ENCODE data around the gene ARHGAP6. TPM values are rescaled to one million over a fixed set of nuclear protein-coding genes. Genes with fewer than 3 reads are reported as not detected.

ARHGAP6 gene
- total and polyA plus RNA-seq, 2 donors (not counting 3 experiments of a cell fraction or from before 2014, with no cell fraction given): 0.69 to 0.83 TPM

- Histone ChIP-seq H3K9ac (replicated peaks; ENCODE audit: extremely low read depth, insufficient read depth, low read length) (no peak overlapping the region), H2AFZ (ENCODE audit: low read depth, low read length) (no peak overlapping the region), H3K36me3 (ENCODE audit: control insufficient read depth in 2 of 2, extremely low read depth in 1 of 2, insufficient read depth in 2 of 2, low read length in 2 of 2) (no peaks in the 10 kb centered on the region), H3K4me3 (replicated peaks in 1 of 3; ENCODE audit: insufficient read depth in 1 of 3, low read depth in 1 of 3, low read length in 3 of 3) (no peak overlapping the region), H4K20me1 (replicated peaks; ENCODE audit: control insufficient read depth, extremely low read depth, insufficient read depth, low read length) (no peaks in the 10 kb centered on the region), H3K27ac (ENCODE audit: insufficient read depth, low read depth, low read length) (no peak overlapping the region), H3K27me3 (ENCODE audit: control insufficient read depth in 2 of 2, insufficient read depth in 2 of 2, low read length in 2 of 2) (no peaks in the 10 kb centered on the region), H3K9me1 (replicated peaks; ENCODE audit: control insufficient read depth, extremely low read depth, insufficient read depth, low read length) (no peaks in the 10 kb centered on the region), H3K9me3 (replicated peaks; ENCODE audit: control insufficient read depth, insufficient read depth, low read length) (no peaks in the 10 kb centered on the region), H3K4me1 (ENCODE audit: control insufficient read depth, extremely low read depth, insufficient read depth, low read length) (no peaks in the 10 kb centered on the region), H3K79me2 (ENCODE audit: control insufficient read depth, insufficient read depth, low read length) (no peaks in the 10 kb centered on the region), H3K4me2 (ENCODE audit: insufficient read depth, low read length) (no peak overlapping the region)
- BruUV-seq (replicated peaks): no TSS peak
- FAIRE-seq: no peak
- TF ChIP-seq POLR2A (IDR thresholded peaks at IDR 0.05; ENCODE audit: low read depth, low read length) (no peak), JUN (IDR thresholded peaks at IDR 0.05; ENCODE audit: borderline replicate concordance, insufficient read depth, insufficient read length, low read depth) (no peak), EZH2 (IDR thresholded peaks at IDR 0.05; ENCODE audit: borderline replicate concordance, low read depth, low read length, severe bottlenecking) (no peak), MYC (IDR thresholded peaks at IDR 0.05; ENCODE audit: low read depth, low read length) (no peak), GATA2 (IDR thresholded peaks at IDR 0.05; ENCODE audit: insufficient read depth, insufficient read length, low read depth, low read length) (no peak), POLR2AphosphoS5 (IDR thresholded peaks at IDR 0.05; ENCODE audit: insufficient read depth, low read depth, low read length) (no peak), FOS (IDR thresholded peaks at IDR 0.05; ENCODE audit: borderline replicate concordance, insufficient read depth, low read length) (no peak), CTCF (IDR thresholded peaks at IDR 0.05; ENCODE audit: extremely low read depth in 1 of 2, insufficient read depth in 1 of 2, low read depth in 1 of 2, low read length in 2 of 2) (no peak)
- TF ChIP-seq, protein P1, sequence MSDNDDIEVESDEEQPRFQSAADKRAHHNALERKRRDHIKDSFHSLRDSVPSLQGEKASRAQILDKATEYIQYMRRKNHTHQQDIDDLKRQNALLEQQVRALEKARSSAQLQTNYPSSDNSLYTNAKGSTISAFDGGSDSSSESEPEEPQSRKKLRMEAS (IDR thresholded peaks at IDR 0.05; ENCODE audit: insufficient read depth, insufficient read length): no peak
- POLR2A ChIA-PET: no interaction called here
- no peak for DNase-seq (ENCODE audit: low read depth, low spot score)
- CTCF ChIA-PET: interaction anchor here (1.4 kb wide), 1 partner anchor 147 kb away, joined by 5 read pairs; no protein-coding TSS in a partner anchor
- dilution Hi-C loops (cut with MboI; ENCODE audit: extremely low pct_ligation_motif_present, low sequenced_read_pairs): no loop called here
- intact Hi-C loops (cut with micrococcal nuclease): no loop called here
These were observed 137.1 kb downstream of the ARHGAP6 start for GRCh38 chrX:11528623-11529022.
